HT-29 (cell line): ENCODE results near the gene GBX1. TPM values are rescaled to one million over a fixed set of nuclear protein-coding genes. Genes with fewer than 3 reads are reported as not detected.

Experiments
- DNase-seq: peaks from one replicate; pipeline ENCODE4 v3.0.0-alpha.2; 2015; ENCODE audit warnings: low spot score
- total RNA-seq: library from RNA; depleted of rRNA; stranded (reverse); fragments of >200 nt; shearing (Covaris generic); gene quantifications from 2 replicates; pipeline ENCODE4 v1.2.3, GENCODE V29; 2014; rRNA removed

The GBX1 gene
- not detected in 2 replicates for total RNA-seq

DNA sequence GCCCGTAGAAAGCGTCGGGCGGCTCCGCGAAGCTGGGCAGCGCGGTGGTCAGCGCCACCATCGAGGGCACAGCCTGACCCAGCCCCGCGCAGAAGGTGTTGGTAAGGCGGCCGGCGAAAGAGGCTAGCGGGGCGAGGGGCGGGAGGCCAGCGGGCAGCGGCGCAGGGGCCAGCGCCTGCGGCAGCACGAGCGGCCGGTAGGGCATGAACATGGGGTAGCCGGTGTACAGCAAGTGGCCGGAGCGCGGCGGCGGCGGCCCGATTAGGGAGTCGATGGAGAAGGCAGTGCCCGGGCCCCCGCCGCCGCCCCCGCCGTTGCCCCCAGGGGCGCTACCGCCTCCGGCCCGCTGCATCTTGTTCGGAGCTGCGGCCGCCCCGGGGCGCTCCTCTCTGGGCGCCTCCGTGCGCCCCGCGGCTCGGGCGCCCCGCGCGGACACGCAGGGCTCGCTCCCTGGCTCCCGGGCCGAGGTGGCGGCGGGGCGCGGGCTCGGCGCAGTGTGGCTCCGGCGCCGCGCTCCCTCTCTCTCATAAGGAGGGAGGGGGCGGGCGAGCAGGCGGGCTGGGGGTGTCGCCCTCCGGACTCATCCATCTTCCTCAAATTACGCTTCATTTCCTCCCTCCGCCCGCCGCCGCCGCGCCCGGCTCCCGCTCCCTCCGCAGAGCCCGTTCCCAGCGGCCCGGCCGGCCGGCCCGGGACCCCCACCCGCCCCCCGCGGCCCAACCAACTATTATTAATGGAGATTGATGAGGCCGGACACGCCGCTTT, at the start of gene GBX1:
Gene GBX1 (minus strand): TSS at position 498 of the 765 bp plus-strand sequence. CDS start 146 bp downstream, at position 352.
- DNase-seq, result no peak

- no peak for DNase-seq
These were observed 47.9 kb upstream of the GBX1 start for GRCh38 chr7:151215396-151215795.

- no peak for DNase-seq
These were observed 46.3 kb upstream of the GBX1 start for GRCh38 chr7:151213826-151214225.

- no peak for DNase-seq
These were observed 45.1 kb upstream of the GBX1 start for GRCh38 chr7:151212626-151213025.

GRCh38 chr7:151211155-151211772, 43.8 kb upstream of the GBX1 start:
- DNase-seq, result no peak

- DNase-seq, result no peak
These were observed 42.8 kb upstream of the GBX1 start, which contains the start of gene H2BK1 for GRCh38 chr7:151210087-151210854. H2BK1 (minus strand) TSS chr7:151210488; CDS start chr7:151210318, 170 bp downstream.

- no peak for DNase-seq
These were observed 42.1 kb upstream of the GBX1 start for GRCh38 chr7:151209588-151209987.

DNA sequence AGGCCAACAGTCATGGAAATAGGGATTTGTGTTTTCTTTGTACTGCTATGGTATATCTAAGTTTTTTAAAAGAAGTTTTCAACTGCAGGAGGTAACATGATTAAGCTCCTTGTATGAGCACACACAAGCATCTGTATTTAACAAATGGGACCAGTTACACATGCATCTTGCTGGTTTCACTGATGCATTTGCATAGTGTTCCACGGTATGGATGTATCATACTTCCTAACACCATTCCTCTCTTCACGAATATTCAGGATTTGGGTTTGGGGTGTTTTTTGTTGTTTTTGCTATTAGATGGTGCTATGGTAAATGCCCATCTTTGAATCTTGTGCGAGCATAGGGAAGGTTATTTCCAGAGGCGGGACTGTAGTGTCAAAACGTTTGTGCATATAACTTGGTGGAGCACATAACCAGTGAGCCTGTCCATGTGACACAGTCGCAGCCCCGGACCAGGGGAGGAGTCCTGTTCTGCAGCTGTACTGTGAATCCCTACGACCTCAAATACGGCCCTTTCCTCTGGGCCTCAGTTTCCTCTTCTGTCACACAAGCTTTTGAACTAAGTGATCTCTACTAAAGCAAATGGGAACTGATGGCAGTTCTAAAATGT, 40.9 kb upstream of the GBX1 start:
- DNase-seq, result no peak

DNA sequence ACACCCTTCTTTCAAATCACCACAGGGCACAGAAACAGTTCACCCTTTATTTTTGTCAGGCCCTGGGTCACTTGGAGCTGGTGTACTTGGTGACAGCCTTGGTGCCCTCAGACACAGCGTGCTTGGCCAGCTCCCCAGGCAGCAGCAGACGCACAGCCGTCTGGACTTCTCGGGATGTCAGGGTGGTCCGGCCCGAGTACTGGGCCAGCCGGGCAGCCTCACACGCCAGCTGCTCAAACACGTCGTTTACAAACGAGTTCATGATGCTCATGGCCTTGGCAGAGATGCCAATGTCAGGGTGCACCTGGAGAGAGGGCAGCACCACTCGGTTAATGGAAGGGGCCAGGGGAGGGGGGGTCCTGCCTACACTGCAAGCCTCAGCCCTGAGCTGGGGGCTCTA, 40.3 kb upstream of the GBX1 start:
- no peak for DNase-seq

DNA sequence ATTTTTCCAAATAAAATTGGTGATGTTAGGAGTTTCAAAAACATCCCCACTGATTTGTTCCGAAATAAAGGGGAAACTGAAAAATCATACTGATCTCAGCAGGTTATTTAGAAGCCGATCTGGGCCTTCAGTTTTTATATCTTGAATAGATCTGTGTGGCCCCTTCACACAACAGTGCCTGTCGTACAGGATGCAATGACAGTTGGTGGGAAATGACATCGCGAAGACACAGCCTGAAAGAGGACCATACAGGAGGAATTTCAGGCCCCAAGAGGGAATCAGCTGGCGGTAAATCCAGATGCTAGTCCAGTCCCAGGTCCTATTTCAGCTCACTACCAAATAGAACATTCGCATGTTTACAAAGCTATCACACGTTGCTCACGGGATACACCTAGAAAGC, 39.8 kb upstream of the GBX1 start:
- no peak for DNase-seq

DNA sequence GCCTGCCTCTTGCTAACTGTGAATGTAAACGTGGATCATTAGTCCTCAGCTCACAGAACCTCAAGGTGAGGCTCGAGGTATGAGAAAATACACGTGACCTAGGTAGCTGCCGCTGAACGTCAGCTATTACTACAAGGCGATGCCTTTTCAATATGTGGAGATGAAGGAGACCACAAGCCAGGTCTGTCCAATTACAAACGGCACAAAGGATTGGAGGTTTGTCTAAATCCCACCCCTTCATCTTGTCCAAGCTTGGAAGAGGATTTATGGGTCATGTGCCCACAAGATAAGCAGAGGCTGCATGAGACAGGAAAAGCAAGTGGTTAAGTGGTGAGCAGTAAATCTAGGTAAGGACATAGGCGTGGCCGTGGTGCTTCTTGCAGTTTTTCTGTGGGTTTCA, 39.4 kb upstream of the GBX1 start:
- DNase-seq, result no peak

DNA sequence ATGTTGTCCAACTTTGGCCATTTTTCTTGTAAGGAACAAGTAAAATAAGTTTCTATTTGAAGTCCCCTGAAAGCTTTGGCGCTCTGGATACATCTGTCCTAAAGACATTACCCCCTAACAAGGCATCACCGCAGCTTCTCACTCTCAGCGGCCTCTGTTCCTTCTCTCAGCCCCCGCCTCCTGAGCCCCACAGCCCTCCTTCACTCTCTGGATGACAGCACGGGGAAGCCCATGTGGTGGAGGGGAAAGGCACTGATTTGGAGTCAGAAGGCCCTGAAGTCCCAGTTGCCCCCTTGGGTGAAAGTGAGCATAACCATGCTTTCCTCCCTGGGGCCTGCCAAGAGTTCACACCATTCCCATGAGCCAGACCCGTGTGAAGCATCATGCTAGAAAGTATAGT, 38.2 kb upstream of the GBX1 start:
- DNase-seq, result no peak

GRCh38 chr7:151204383-151205032, 37.0 kb upstream of the GBX1 start:
- no peak for DNase-seq

- DNase-seq, result no peak
These were observed 35.3 kb upstream of the GBX1 start for GRCh38 chr7:151202836-151203235.

GRCh38 chr7:151201751-151202150, 34.3 kb upstream of the GBX1 start:
- no peak for DNase-seq

GRCh38 chr7:151201344-151201743, 33.9 kb upstream of the GBX1 start:
- no peak for DNase-seq

- DNase-seq, result no peak
These were observed 31.7 kb upstream of the GBX1 start for GRCh38 chr7:151198945-151199848.

- DNase-seq, result no peak
These were observed 30.4 kb upstream of the GBX1 start for GRCh38 chr7:151197932-151198331.

GRCh38 chr7:151195616-151196450, 28.3 kb upstream of the GBX1 start:
- no peak for DNase-seq
